ENCODE results near the gene TMEM44.

Gene TMEM44

DNA sequence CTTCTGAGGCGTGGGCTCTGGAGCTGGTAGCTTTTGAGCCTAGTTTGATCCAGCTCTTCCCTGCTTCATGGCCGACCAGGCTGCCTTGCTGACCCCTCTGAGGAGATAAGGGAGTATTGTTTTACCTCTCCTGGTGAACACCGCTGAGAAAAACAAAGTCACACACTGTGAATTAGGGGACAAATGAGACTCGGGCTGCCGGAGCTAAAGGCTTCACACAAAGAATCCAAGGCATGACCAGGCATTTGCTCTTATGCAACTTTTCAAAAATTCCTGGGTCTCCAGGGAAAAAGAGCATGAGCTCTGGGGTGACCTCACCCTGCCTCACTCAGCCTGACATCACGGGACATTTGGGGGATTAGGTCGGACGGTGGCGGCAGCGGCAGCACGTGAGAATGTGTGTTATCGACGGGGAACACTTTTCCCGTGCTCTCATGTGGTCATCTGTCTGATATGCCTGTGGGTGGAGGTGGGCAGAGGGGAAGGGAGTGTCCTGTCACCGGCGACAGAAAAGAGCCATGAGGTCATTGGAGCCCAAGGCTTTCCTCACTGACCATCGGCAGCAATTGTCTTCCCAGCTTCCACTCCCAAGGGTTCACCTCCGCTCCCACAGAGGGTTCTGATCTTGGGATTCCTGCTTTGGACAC lies 61.0 kb downstream of the TMEM44 start:
- TF ChIP-seq CTCF (IDR thresholded peaks at IDR 0.05; ENCODE audit: low read depth, low read length, missing control alignments) = no peak
- DNase-seq (ENCODE audit: extremely low read depth, low read depth) = no peak

GRCh38 chr3:194571491-194572142 lies 61.6 kb downstream of the TMEM44 start:
- DNase-seq (ENCODE audit: extremely low read depth, low read depth) = no peak
- TF ChIP-seq CTCF (IDR thresholded peaks at IDR 0.05; ENCODE audit: low read depth, low read length, missing control alignments) = no peak
- no peak overlapping the region for H3K4me3 ChIP-seq (replicated peaks; ENCODE audit: low read depth, low read length)

More for the DNA sequence above, 61.0 kb downstream of the TMEM44 start:
- no peak overlapping the region for H3K4me3 ChIP-seq (replicated peaks; ENCODE audit: low read depth, low read length)

DNA sequence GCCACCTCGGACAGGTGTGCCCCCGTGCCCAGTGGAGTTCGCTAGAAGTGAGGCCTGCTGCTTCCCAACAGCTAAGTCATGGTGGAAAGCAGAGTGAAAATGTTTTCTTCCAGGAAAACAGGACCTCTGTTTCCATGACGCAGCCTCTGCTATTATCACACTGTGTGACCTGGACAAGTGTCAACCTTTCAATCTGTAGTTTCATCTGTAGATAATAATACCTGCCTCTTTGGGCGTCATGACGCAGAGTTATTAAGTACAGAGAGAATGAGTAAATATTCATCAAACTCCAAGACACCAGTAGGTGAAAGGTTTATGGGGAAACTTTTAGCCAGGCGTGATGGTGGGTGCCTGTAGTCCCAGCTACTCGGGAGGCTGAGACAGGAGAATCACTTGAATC lies 62.3 kb downstream of the TMEM44 start:
- no peak for DNase-seq (ENCODE audit: extremely low read depth, low read depth)
- no peak for TF ChIP-seq CTCF (IDR thresholded peaks at IDR 0.05; ENCODE audit: low read depth, low read length, missing control alignments)
- H3K4me3 ChIP-seq (replicated peaks; ENCODE audit: low read depth, low read length) = no peak overlapping the region

GRCh38 chr3:194570235-194570634 lies 63.0 kb downstream of the TMEM44 start:
- H3K4me3 ChIP-seq (replicated peaks; ENCODE audit: low read depth, low read length) = no peak overlapping the region
- no peak for DNase-seq (ENCODE audit: extremely low read depth, low read depth)
- TF ChIP-seq CTCF (IDR thresholded peaks at IDR 0.05; ENCODE audit: low read depth, low read length, missing control alignments) = no peak

- no peak overlapping the region for H3K4me3 ChIP-seq (replicated peaks; ENCODE audit: low read depth, low read length)
- no peak for DNase-seq (ENCODE audit: extremely low read depth, low read depth)
- TF ChIP-seq CTCF (IDR thresholded peaks at IDR 0.05; ENCODE audit: low read depth, low read length, missing control alignments) = no peak
Observed at GRCh38 chr3:194569252-194569651, 64.0 kb downstream of the TMEM44 start.

DNA sequence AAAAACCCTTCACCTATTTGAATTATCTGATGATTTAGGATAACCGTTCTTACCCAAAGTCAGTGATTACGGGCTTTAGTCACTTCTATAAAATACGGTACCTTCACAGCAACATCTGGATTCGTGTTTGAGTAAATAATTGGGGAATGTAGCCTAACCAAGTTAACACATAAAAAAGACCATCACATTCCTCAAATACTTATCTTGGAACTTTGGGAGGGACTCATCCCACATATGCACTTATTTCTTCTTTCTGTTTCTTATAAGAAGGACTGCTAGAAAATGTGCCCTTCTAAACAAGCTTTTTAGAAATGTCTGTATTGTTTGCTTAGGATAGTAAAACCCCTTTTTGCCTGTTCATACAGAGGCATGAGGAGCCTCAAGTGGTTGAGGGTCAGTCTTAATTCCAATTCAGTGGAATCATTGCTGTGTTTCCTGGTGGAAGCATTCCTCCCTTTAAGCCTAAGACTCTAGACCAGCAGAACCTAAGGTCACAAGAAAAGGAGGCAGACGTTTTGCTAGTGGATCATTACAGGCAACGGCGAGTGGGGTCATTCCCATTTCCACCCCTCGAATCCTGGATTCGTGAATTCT lies 67.5 kb downstream of the TMEM44 start:
- TF ChIP-seq CTCF (IDR thresholded peaks at IDR 0.05; ENCODE audit: low read depth, low read length, missing control alignments) = no peak
- DNase-seq (ENCODE audit: extremely low read depth, low read depth) = peak; percentile 74
- no peak overlapping the region for H3K4me3 ChIP-seq (replicated peaks; ENCODE audit: low read depth, low read length)

Measured in HFF-Myc (cell line).